BLaER1 treated with 17β-estradiol and CSF1 and Interleukin-3, amounts not matched to agents 10 nM and 100 nM (cell line): Measurements from ENCODE around the gene GABRA5.
A peak's percentile ranks its signal among the peaks of the same experiment; 100 is the strongest.

Experiments
- H3K27ac ChIP-seq, 11 experiments: shearing (Covaris generic); formaldehyde crosslinking; 2 replicates each; pipeline ENCODE4 v1.8.1; 2022
- H3K27me3 ChIP-seq, 11 experiments: shearing (Covaris generic); formaldehyde crosslinking; 2 replicates each; pipeline ENCODE4 v1.8.1; 2022
- H3K36me3 ChIP-seq, 11 experiments: shearing (Covaris generic); formaldehyde crosslinking; 2 replicates each; pipeline ENCODE4 v1.8.1; 2022
- H3K4me1 ChIP-seq, 10 experiments: shearing (Covaris generic); formaldehyde crosslinking; 2 replicates each; pipeline ENCODE4 v1.8.1; 2022
- H3K4me2 ChIP-seq, 11 experiments: shearing (Covaris generic); formaldehyde crosslinking; 2 replicates each; pipeline ENCODE4 v1.8.1; 2022
- H3K4me3 ChIP-seq, 10 experiments: shearing (Covaris generic); formaldehyde crosslinking; 2 replicates each; pipeline ENCODE4 v1.8.1; 2022
- H3K9ac ChIP-seq, 11 experiments: shearing (Covaris generic); formaldehyde crosslinking; 2 replicates each; pipeline ENCODE4 v1.8.1; 2022
- H3K9me3 ChIP-seq, 11 experiments: shearing (Covaris generic); formaldehyde crosslinking; replicated peaks in 1 of 11; 2 replicates each; pipeline ENCODE4 v1.8.1; 2022
- H4K20me1 ChIP-seq, 11 experiments: shearing (Covaris generic); formaldehyde crosslinking; 2 replicates each; pipeline ENCODE4 v1.8.1; 2022
- Cebpa-rat ChIP-seq, 11 experiments: shearing (Covaris generic); IDR thresholded peaks; 2 replicates each; pipeline ENCODE4 v1.8.1; 2022

The GABRA5 gene

DNA sequence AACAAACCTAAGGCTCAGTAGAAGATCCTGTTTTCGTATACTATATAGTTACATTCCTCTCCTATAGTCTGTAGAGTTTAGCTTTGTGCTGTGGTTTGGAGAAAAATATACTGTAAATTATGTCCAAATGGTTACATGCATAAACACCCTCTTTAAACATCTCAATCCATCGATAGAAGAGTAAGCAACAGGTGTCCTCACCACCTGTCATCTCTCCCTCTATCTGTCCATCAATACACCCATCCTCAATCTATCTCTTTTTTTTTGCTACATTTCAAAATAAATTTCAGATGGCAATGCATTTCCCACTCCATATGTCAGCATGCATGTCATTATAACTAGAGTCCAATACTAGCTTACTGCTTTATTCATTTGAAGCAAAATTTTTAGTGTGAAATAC, 83.1 kb downstream of the GABRA5 start:
- H3K27ac ChIP-seq: no peak overlapping the region
- H3K9ac ChIP-seq: no peak overlapping the region
- TF ChIP-seq Cebpa-rat (IDR thresholded peaks at IDR 0.05): no peak
- no peaks in the 10 kb centered on the region for H3K4me1 ChIP-seq
- H3K36me3 ChIP-seq: no peaks in the 10 kb centered on the region
- H3K27me3 ChIP-seq: no peaks in the 10 kb centered on the region
- no peaks in the 10 kb centered on the region for H4K20me1 ChIP-seq
- H3K4me3 ChIP-seq: no peak overlapping the region
- H3K4me2 ChIP-seq: no peak overlapping the region
- peaks cover 8 to 20% (median 15%) of the 10 kb centered on the region in 11 experiments; a peak in 21 of 22 replicates for H3K9me3 ChIP-seq

DNA sequence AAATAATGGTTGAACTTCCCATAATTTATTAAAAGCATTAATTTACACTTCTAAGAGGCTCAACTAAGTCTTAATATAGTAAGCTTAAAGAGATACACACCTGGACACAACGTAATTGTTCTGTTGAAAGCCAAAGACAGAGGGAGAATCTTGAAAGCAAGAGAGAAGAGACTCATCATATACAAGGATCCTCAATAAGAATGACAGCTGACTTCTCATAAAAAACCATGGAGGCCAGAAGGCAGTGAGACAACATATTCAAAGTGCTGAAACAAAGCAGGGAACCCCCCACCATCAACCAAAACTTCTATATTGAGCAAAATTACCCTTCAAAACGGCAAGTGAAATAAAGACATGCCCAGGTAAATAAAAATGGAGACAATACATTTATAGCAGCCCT, 87.5 kb downstream of the GABRA5 start:
- Histone ChIP-seq H3K36me3 (no peaks in the 10 kb centered on the region), H3K27me3 (no peaks in the 10 kb centered on the region), H3K27ac (no peak overlapping the region), H3K4me2 (no peak overlapping the region), H3K4me3 (no peak overlapping the region), H3K9me3 (peaks cover 8 to 20% (median 15%) of the 10 kb centered on the region in 11 experiments; a peak in 21 of 22 replicates), H3K4me1 (no peaks in the 10 kb centered on the region), H3K9ac (no peak overlapping the region), H4K20me1 (no peaks in the 10 kb centered on the region)
- TF ChIP-seq Cebpa-rat (IDR thresholded peaks at IDR 0.05): no peak

DNA sequence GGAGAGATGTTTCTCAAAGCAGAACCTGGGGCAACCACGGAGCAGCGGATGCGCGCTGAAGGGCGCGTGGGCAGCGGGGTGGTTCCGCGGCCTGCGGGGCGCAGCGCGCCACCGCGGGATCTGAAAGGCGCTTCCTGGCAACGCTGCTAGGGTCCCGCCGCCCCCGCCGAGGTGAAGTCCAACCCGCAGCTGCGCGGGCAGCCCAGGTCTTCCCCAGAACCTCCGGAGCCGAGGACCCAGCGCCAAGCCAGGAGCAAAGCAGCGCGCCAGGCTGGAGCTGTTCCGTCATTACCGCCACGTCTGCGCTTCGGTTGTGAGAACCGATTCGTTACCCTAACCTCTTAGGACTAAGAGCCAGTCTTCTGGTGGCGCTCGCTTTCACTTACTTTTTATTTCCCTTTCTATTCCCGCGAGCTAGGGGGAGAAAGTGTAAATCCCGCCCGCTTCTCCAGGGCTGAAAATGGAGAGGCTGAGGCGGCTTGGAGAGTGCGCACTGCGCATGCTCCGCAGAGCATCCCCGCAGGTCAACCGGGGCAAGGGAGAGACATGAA, 100.9 kb downstream of the GABRA5 start:
- TF ChIP-seq Cebpa-rat (IDR thresholded peaks at IDR 0.05): no peak
- Histone ChIP-seq H3K4me2 (no peak overlapping the region), H3K9me3 (peaks cover 6 to 27% (median 18%) of the 10 kb centered on the region in 11 experiments), H3K4me3 (no peak overlapping the region), H3K27me3 (no peaks in the 10 kb centered on the region), H3K4me1 (no peaks in the 10 kb centered on the region), H3K9ac (no peak overlapping the region), H3K36me3 (no peaks in the 10 kb centered on the region), H3K27ac (no peak overlapping the region), H4K20me1 (no peaks in the 10 kb centered on the region)

DNA sequence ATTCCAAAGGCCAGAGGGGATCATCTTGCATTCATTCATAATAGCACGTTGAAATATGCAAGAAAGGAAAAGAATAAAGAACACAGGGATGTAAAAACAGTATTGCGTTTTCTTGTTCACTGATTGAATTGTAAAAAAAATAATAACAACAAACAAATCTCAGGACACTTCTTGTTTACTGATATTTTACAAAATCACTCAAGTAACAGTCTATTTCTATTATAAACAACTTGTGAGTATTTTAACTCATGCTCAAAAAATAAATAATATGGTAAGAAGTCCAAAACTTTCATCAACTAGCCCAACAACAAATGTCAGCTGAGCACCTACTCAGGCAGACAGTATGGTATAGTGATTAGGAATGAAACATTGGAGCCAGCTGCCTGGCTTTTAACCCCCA, 101.9 kb downstream of the GABRA5 start:
- Histone ChIP-seq H3K27ac (no peak overlapping the region), H4K20me1 (no peaks in the 10 kb centered on the region), H3K27me3 (no peaks in the 10 kb centered on the region), H3K4me2 (no peak overlapping the region), H3K36me3 (no peaks in the 10 kb centered on the region), H3K9me3 (peaks cover 6 to 27% (median 18%) of the 10 kb centered on the region in 11 experiments), H3K4me3 (no peak overlapping the region), H3K9ac (no peak overlapping the region), H3K4me1 (no peaks in the 10 kb centered on the region)
- TF ChIP-seq Cebpa-rat (IDR thresholded peaks at IDR 0.05): no peak

DNA sequence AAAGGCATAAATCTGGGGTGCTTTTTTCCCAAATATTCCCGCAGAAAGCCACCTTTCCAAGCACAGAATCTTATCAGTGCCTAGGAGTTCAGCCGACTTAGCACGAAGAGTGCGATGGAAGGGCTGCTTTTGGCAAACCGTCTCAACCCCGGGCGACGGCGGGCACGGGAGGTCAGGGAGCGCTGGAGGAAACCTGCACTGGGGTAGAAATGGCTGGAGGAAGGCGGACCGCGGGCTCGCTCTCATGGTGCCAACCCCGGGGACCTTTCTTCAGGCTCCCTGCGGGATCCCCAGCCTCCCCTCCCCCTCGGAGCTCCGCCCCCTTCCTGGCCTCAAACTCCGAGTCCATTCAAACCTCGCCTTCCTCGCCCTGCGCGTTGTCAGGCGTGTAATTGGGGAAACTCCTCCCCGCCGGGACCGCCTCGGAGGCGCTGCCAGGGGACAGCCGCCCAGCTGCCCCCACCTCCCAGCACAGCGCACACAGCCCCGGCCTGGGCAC, 103.9 kb downstream of the GABRA5 start, which contains the start of gene GABRG3:
Gene GABRG3 (plus strand): TSS at position 470 of the 499 bp plus-strand sequence.
- H3K4me2 ChIP-seq: no peak within 1 kb of the TSS
- H3K36me3 ChIP-seq: no peaks in the 10 kb centered on the region
- no peaks in the 10 kb centered on the region for H3K4me1 ChIP-seq
- no peak for TF ChIP-seq Cebpa-rat (IDR thresholded peaks at IDR 0.05)
- no peak within 1 kb of the TSS for H3K9ac ChIP-seq
- no peaks in the 10 kb centered on the region for H3K27me3 ChIP-seq
- H3K27ac ChIP-seq: no peak within 1 kb of the TSS
- peaks cover 6 to 27% (median 18%) of the 10 kb centered on the region in 11 experiments for H3K9me3 ChIP-seq
- H4K20me1 ChIP-seq: no peaks in the 10 kb centered on the region
- no peak within 1 kb of the TSS for H3K4me3 ChIP-seq

DNA sequence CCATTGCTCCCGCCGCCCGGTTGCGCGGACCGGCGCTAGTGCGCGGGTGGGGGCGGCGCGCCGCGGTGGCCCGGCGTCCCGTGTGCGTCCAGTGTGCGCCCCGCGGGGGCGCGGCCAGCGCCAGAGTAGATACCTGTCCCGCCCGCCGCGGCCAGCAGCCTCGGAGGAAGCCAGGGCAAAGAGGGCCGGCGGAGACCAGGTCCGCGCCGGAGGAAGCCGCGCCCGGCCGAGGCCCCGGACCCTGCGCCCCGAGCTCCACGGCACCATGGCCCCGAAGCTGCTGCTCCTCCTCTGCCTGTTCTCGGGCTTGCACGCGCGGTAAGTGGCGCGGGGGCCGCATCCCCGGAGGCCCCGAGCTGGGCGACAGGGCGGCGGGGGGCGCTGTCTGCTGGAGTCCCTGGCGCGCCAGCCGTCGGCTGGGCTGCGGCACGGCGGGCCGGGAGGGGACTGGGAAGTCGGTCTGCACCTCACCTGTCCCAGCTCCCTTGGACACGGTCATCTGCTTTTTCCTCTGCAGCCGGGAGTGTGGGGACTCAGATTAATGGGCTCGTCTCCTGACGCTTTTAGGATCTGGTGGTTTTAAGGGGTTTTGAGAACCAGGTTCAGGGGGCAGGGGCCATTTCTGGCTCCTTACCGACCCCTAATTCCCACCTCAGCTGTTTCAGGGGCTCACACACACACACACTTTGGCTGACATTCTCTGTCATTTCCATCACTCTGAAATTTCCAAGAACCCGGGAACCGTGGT, 104.6 kb downstream of the GABRA5 start:
- H3K27ac ChIP-seq: no peak overlapping the region
- H3K9ac ChIP-seq: no peak overlapping the region
- no peak overlapping the region for H3K4me3 ChIP-seq

DNA sequence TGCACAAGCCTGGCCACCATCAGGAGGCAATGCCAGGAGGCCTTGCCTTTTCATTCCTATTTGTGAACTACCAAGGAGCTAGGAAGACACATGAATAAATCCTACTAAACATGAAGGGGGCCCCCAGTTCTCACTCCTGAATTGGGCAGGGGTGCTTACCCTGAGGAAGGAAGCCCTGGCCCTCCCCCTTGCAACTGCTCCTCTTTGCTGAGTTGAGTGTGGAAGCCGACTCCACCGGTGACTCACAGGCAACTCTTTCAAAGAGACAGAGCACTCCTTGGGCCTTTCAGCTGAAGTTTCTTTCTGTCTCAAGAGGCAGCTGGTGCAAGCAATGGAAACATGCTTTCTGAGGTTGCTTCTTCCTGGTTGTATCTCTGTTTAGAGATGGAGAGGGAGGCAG, 105.8 kb downstream of the GABRA5 start:
- H3K27ac ChIP-seq: no peak overlapping the region
- H3K4me2 ChIP-seq: no peak overlapping the region
- no peak overlapping the region for H3K9ac ChIP-seq
- peaks cover 5 to 20% (median 16%) of the 10 kb centered on the region in 11 experiments for H3K9me3 ChIP-seq
- no peaks in the 10 kb centered on the region for H3K27me3 ChIP-seq
- no peak for TF ChIP-seq Cebpa-rat (IDR thresholded peaks at IDR 0.05)
- no peaks in the 10 kb centered on the region for H3K36me3 ChIP-seq
- H3K4me3 ChIP-seq: no peak overlapping the region
- no peaks in the 10 kb centered on the region for H3K4me1 ChIP-seq
- no peaks in the 10 kb centered on the region for H4K20me1 ChIP-seq

More for the DNA sequence above, 104.6 kb downstream of the GABRA5 start:
- Histone ChIP-seq H3K9me3 (peaks cover 6 to 27% (median 18%) of the 10 kb centered on the region in 11 experiments), H4K20me1 (no peaks in the 10 kb centered on the region), H3K36me3 (no peaks in the 10 kb centered on the region), H3K4me1 (no peaks in the 10 kb centered on the region), H3K27me3 (no peaks in the 10 kb centered on the region), H3K4me2 (no peak overlapping the region)
- no peak for TF ChIP-seq Cebpa-rat (IDR thresholded peaks at IDR 0.05)

DNA sequence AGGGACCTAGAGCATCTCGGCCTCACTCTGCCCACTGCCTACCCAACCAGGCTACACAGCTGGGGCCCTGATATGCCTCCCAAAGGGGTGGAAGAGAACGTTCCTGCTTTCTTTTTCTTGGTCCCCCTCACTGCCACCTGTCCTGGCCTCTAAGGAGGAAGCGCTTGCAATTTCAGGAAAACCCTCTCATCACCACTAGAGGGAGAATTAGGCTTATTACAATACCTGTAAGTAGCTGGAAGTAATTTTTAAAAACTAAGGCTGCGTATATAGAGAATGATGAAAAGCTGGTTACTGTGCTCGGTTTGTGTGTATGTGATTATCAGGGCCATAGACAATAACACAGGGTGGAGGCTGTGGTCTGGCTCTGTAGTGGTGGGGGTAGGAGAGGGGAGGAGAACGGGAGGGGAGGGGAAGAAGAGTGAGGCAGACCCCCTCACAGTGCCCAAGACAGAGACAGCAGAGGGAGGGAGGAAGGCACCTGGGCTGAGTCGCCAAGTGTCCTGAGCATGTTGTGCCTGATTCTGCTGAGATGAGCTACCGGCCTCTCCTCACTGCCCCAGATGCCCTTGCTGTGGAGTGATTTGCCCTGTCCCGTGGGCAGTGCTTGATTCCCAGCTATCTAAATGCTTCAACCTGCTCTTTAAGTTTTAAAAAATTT, 107.4 kb downstream of the GABRA5 start:
- no peak for TF ChIP-seq Cebpa-rat (IDR thresholded peaks at IDR 0.05)
- Histone ChIP-seq H3K4me1 (no peaks in the 10 kb centered on the region), H3K9ac (no peak overlapping the region), H4K20me1 (no peaks in the 10 kb centered on the region), H3K36me3 (no peaks in the 10 kb centered on the region), H3K27ac (no peak overlapping the region), H3K9me3 (peaks cover 0 to 15% (median 10%) of the 10 kb centered on the region in 11 experiments; a peak in 14 of 22 replicates), H3K4me2 (no peak overlapping the region), H3K4me3 (no peak overlapping the region), H3K27me3 (no peaks in the 10 kb centered on the region)

DNA sequence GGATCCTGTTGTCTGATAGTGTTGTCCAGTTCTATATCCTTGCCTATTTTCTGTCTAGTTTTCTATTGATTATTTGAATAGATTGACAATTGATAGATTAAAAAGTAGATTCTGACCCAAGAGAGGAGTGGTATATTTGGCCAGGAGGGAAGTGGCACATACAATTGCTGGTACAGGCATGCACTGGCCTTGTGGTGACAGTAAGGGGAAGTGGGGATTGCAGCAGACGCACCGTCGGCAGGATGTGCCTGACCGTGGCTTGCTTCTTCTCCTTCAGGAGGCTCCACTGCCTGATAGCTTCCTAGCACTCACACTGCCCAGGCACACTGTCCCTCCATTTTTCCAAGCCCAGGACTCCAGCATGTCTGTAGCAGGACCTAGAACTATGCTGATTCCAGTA, 114.6 kb downstream of the GABRA5 start:
- Histone ChIP-seq H3K4me2 (peak overlapping the region in 5 of 11 experiments; percentile 18 to 65 (median 46); a peak in 10 of 22 replicates), H3K4me1 (peaks cover 0 to 27% (median 4%) of the 10 kb centered on the region in 10 experiments; a peak in 10 of 20 replicates), H3K36me3 (no peaks in the 10 kb centered on the region), H3K9me3 (no peaks in the 10 kb centered on the region), H3K27me3 (no peaks in the 10 kb centered on the region), H3K27ac (no peak overlapping the region), H3K4me3 (no peak overlapping the region), H4K20me1 (no peaks in the 10 kb centered on the region), H3K9ac (no peak overlapping the region)
- no peak for TF ChIP-seq Cebpa-rat (IDR thresholded peaks at IDR 0.05)
